GM12878 (cell line): ENCODE data around the gene IDS. TPM values are rescaled to one million over a fixed set of nuclear protein-coding genes. Genes with fewer than 3 reads are reported as not detected.

Experiments
- CHD4 ChIP-seq: fragments of 200-600 bp; sonication (generic); IDR thresholded peaks from 2 replicates; pipeline ENCODE4 v1.6.1; 2016; ENCODE audit warnings: mild to moderate bottlenecking
- E4F1 ChIP-seq: fragments of 450-650 bp; IDR thresholded peaks from 2 replicates; pipeline ENCODE4 v1.6.1; 2018; ENCODE audit warnings: borderline replicate concordance, mild to moderate bottlenecking; ENCODE audit not compliant: partially characterized antibody
- HSF1 ChIP-seq: fragments of 150-350 bp; IDR thresholded peaks from 2 replicates; pipeline ENCODE4 v1.6.1; 2014; ENCODE audit warnings: mild to moderate bottlenecking, low read depth, low read length
- IKZF1 ChIP-seq: fragments of 450-650 bp; conservative IDR thresholded peaks from 2 replicates; pipeline ENCODE4 v1.6.1; 2017; ENCODE audit warnings: antibody characterized with exemption, mild to moderate bottlenecking
- KLF5 ChIP-seq: fragments of 450-650 bp; IDR thresholded peaks from 2 replicates; pipeline ENCODE4 v1.6.1; 2014; ENCODE audit warnings: mild to moderate bottlenecking; ENCODE audit not compliant: partially characterized antibody
- MEF2B ChIP-seq: fragments of 450-650 bp; IDR thresholded peaks from 2 replicates; pipeline ENCODE4 v1.6.1; 2018; ENCODE audit warnings: mild to moderate bottlenecking, moderate library complexity; ENCODE audit not compliant: partially characterized antibody, poor library complexity, severe bottlenecking
- NFYA ChIP-seq: IDR thresholded peaks from 2 replicates; pipeline ENCODE4 v1.6.1; 2011; ENCODE audit warnings: low read depth, mild to moderate bottlenecking, low read length, improper control_type of control experiment, borderline replicate concordance
- RELB ChIP-seq: fragments of 450-650 bp; IDR thresholded peaks from 2 replicates; pipeline ENCODE4 v1.6.1; 2017; ENCODE audit warnings: low read depth, mild to moderate bottlenecking, moderate library complexity
- SMAD1 ChIP-seq: fragments of 450-650 bp; IDR thresholded peaks from 2 replicates; pipeline ENCODE4 v1.6.1; 2018; ENCODE audit warnings: mild to moderate bottlenecking, low read depth; ENCODE audit not compliant: partially characterized antibody
- SREBF1 ChIP-seq: IDR thresholded peaks from 2 replicates; pipeline ENCODE4 v1.6.1; 2012; ENCODE audit warnings: mild to moderate bottlenecking, low read length
- TARDBP ChIP-seq: IDR thresholded peaks from 2 replicates; pipeline ENCODE4 v1.6.1; 2016; ENCODE audit warnings: borderline replicate concordance
- YY1 ChIP-seq: IDR thresholded peaks from 2 replicates; pipeline ENCODE4 v1.6.1; 2011; ENCODE audit warnings: low read depth, mild to moderate bottlenecking, low read length
- ZBTB40 ChIP-seq: fragments of 450-650 bp; IDR thresholded peaks from 2 replicates; pipeline ENCODE4 v1.6.1; 2016; ENCODE audit warnings: mild to moderate bottlenecking, moderate library complexity, borderline replicate concordance
- ZNF592 ChIP-seq: fragments of 450-650 bp; IDR thresholded peaks from 2 replicates; pipeline ENCODE4 v1.6.1; 2017; ENCODE audit warnings: mild to moderate bottlenecking, moderate library complexity
- polyA plus RNA-seq, 11 experiments: library from polyadenylated mRNA; depleted of rRNA in 4 of 11; unstranded in 6 of 11; stranded (reverse) in 5 of 11; fragments of >200 nt; fragmentation: Nextera tagmentation in 4 of 11; fragmentation: Illumina TruSeq in 1 of 11; extraction: Ambion mirVana in 4 of 11; extraction: Trizol in 1 of 11; gene quantifications; 1 replicate in 1 of 11; 2 replicates in 10 of 11; pipeline versions ENCODE4 v1.2.1 to v1.2.3, GENCODE V29; 2011 to 2016; ENCODE audit warnings: inconsistent platforms in 2 of 11, missing spikeins in 2 of 11, low read depth in 1 of 11
- total RNA-seq, 4 experiments: library from RNA; depleted of rRNA in 3 of 4; stranded (reverse); fragments of >200 nt in 3 of 4; fragmentation: Illumina TruSeq in 1 of 4; extraction: Trizol in 1 of 4; gene quantifications; 2 replicates each; pipeline versions ENCODE4 v1.2.1 to v1.2.3, GENCODE V29; 2013 to 2021

IDS gene
- total and polyA plus RNA-seq, 10 of the 15 experiments (the other 5 are each of a cell fraction or from before 2014, with no cell fraction given), result 6.1 to 79.1 (median 51.7) TPM

- TF ChIP-seq HSF1 (no peak), SREBF1 (no peak), IKZF1 (peak; percentile 65), YY1 (no peak), ZBTB40 (peak; percentile 34; the same call in 1 of the 2 replicates), CHD4 (no peak), SMAD1 (no peak), MEF2B (no peak), ZNF592 (no peak), NFYA (no peak), RELB (peak; percentile 86), KLF5 (no peak), TARDBP (no peak), E4F1 (no peak)
These were observed 35.8 kb upstream of the IDS start, which contains the start of gene EOLA1 (continued) for GRCh38 chrX:149540621-149541520.
